Activated CD4-positive, alpha-beta memory T cell treated with anti-CD3 and anti-CD28 coated beads, Interleukin-2, amount 10 ng/mL, durations not matched to agents 7 days and 5 days (primary cell): ENCODE results near the gene AMN1. TPM values are rescaled to one million over a fixed set of nuclear protein-coding genes. Genes with fewer than 3 reads are reported as not detected.
"Not testable (repeated sequence)": the region's sequence is repeated elsewhere in the genome, so short reads cannot be mapped to it uniquely, and the experiment has no call there.

ENCODE experiments used
- CTCF ChIA-PET: fragments of 350-600 bp; sonication (Branson Sonifier 250); formaldehyde crosslinking; loops from one replicate; lab custom pipeline; 2021; ENCODE audit warnings: antibody characterized with exemption, inconsistent platforms; lab: Charles Lee
- POLR2A ChIA-PET: fragments of 350-600 bp; sonication (Branson Sonifier 250); formaldehyde crosslinking; loops from one replicate; lab custom pipeline; 2021; ENCODE audit warnings: antibody characterized with exemption; lab: Charles Lee
- DNase-seq: peaks from one replicate; pipeline ENCODE4 v3.0.0-alpha.2; 2020
- H3K27ac Mint-ChIP-seq: one replicate; pipeline ENCODE4 v1.8.0; 2021; ENCODE audit warnings: mild to moderate bottlenecking, mixed read lengths
- H3K27me3 Mint-ChIP-seq: one replicate; pipeline ENCODE4 v1.8.0; 2021; ENCODE audit warnings: mixed read lengths
- H3K36me3 Mint-ChIP-seq: one replicate; pipeline ENCODE4 v1.8.0; 2021; ENCODE audit warnings: low read depth, mixed read lengths
- H3K4me1 Mint-ChIP-seq: one replicate; pipeline ENCODE4 v1.8.0; 2021; ENCODE audit warnings: mixed read lengths
- H3K4me3 Mint-ChIP-seq: one replicate; pipeline ENCODE4 v1.8.0; 2021; ENCODE audit warnings: mild to moderate bottlenecking, mixed read lengths
- H3K9me3 Mint-ChIP-seq: one replicate; pipeline ENCODE4 v1.8.0; 2021; ENCODE audit warnings: mixed read lengths
- total RNA-seq, 2 experiments: library from RNA; stranded (reverse); gene quantifications; one replicate each; pipeline ENCODE4 v1.2.3, GENCODE V29; 2021

Gene AMN1
- total RNA-seq, 2 experiments from 2014 or later = 3.2 to 4.0 TPM

- CTCF ChIA-PET = interaction anchor here (1.4 kb wide), 1 partner anchor 229 kb away, joined by 5 read pairs; the partner anchor contains the start of gene RESF1
- H3K27ac Mint-ChIP-seq, DNase-seq, H3K27me3 Mint-ChIP-seq, H3K4me3 Mint-ChIP-seq: not testable (repeated sequence)
- Mint-ChIP-seq H3K4me1 (peaks cover 56% of the 10 kb centered on the region), H3K9me3 (peaks cover 13% of the 10 kb centered on the region), H3K36me3 (peaks cover 44% of the 10 kb centered on the region)
- POLR2A ChIA-PET = interaction anchor here (4.1 to 4.4 kb wide), 2 partner anchors 16 to 227 kb away, joined by 29 to 30 read pairs; partner anchors contain the start of gene RESF1
Observed at GRCh38 chr12:31731203-31731602, 2.4 kb upstream of the AMN1 start.

- no peak for DNase-seq
- Mint-ChIP-seq H3K36me3 (peaks cover 40% of the 10 kb centered on the region), H3K9me3 (peaks cover 10% of the 10 kb centered on the region), H3K27ac (peak overlapping the region; percentile 99), H3K4me1 (peaks cover 52% of the 10 kb centered on the region), H3K27me3 (no peaks in the 10 kb centered on the region), H3K4me3 (peak overlapping the region; percentile 95)
- POLR2A ChIA-PET = interaction anchor here (0.8 to 3.1 kb wide), 22 partner anchors 8 to 406 kb away, joined by 3 to 32 read pairs (median 6); partner anchors contain the start of genes ETFBKMT, RESF1 and SINHCAF
- CTCF ChIA-PET = interaction anchor here (0.8 to 1.6 kb wide), 3 partner anchors 32 to 230 kb away, joined by 3 to 8 read pairs (median 4); no protein-coding TSS in a partner anchor
Observed at GRCh38 chr12:31729705-31730104, 884 bp upstream of the AMN1 start.

GRCh38 chr12:31728289-31728916 lies 418 bp downstream of the AMN1 start:
- Mint-ChIP-seq H3K4me3 (peak overlapping the region; percentile 95), H3K27ac (peak overlapping the region; percentile 99), H3K27me3 (no peaks in the 10 kb centered on the region), H3K36me3 (peaks cover 36% of the 10 kb centered on the region), H3K9me3 (peaks cover 6% of the 10 kb centered on the region), H3K4me1 (peaks cover 49% of the 10 kb centered on the region)
- POLR2A ChIA-PET = interaction anchor here (0.7 to 3.1 kb wide), 27 partner anchors 10 to 263 kb away, joined by 3 to 32 read pairs (median 4); partner anchors contain the start of genes ETFBKMT and RESF1
- peak; percentile 45 for DNase-seq
- CTCF ChIA-PET = interaction anchor here (0.8 to 1.6 kb wide), 3 partner anchors 45 to 257 kb away, joined by 3 to 8 read pairs (median 3); no protein-coding TSS in a partner anchor

- DNase-seq = no peak
- Mint-ChIP-seq H3K4me3 (peak overlapping the region; percentile 12), H3K9me3 (peaks cover 6% of the 10 kb centered on the region), H3K27me3 (no peaks in the 10 kb centered on the region), H3K36me3 (peaks cover 34% of the 10 kb centered on the region), H3K4me1 (peaks cover 52% of the 10 kb centered on the region), H3K27ac (peak overlapping the region; percentile 12)
- ChIA-PET CTCF (interaction anchor here (0.8 kb wide), 1 partner anchor 234 kb away, joined by 3 read pairs; no protein-coding TSS in a partner anchor), POLR2A (interaction anchor here (1.5 to 3.1 kb wide), 2 partner anchors 68 to 232 kb away, joined by 3 to 32 read pairs; partner anchors contain the start of genes ETFBKMT and RESF1)
Observed at GRCh38 chr12:31727192-31727591, 1.6 kb downstream of the AMN1 start.

GRCh38 chr12:31726575-31726974 lies 2.2 kb downstream of the AMN1 start:
- Mint-ChIP-seq H3K9me3 (peaks cover 6% of the 10 kb centered on the region), H3K4me1 (peaks cover 53% of the 10 kb centered on the region), H3K36me3 (peaks cover 34% of the 10 kb centered on the region), H3K27ac (no peak overlapping the region), H3K27me3 (no peaks in the 10 kb centered on the region), H3K4me3 (no peak overlapping the region)
- CTCF ChIA-PET = interaction anchor here (0.8 kb wide), 1 partner anchor 235 kb away, joined by 3 read pairs; no protein-coding TSS in a partner anchor
- POLR2A ChIA-PET = interaction anchor here (1.5 kb wide), 1 partner anchor 67 kb away, joined by 3 read pairs; the partner anchor contains the start of gene ETFBKMT
- DNase-seq = no peak

GRCh38 chr12:31724557-31724956 lies 4.3 kb downstream of the AMN1 start:
- no peak overlapping the region for H3K27ac Mint-ChIP-seq
- H3K9me3 Mint-ChIP-seq = peaks cover 5% of the 10 kb centered on the region
- no peak for DNase-seq
- H3K36me3 Mint-ChIP-seq = peaks cover 33% of the 10 kb centered on the region
- H3K27me3 Mint-ChIP-seq = no peaks in the 10 kb centered on the region
- CTCF ChIA-PET = interaction anchor here (1.4 kb wide), 1 partner anchor 172 kb away, joined by 4 read pairs; no protein-coding TSS in a partner anchor
- no peak overlapping the region for H3K4me3 Mint-ChIP-seq
- peaks cover 43% of the 10 kb centered on the region for H3K4me1 Mint-ChIP-seq
- POLR2A ChIA-PET = interaction anchor here (0.7 kb wide), 1 partner anchor 10 kb away, joined by 3 read pairs; no protein-coding TSS in a partner anchor

GRCh38 chr12:31722580-31722979 lies 6.2 kb downstream of the AMN1 start:
- ChIA-PET CTCF (no interaction called here), POLR2A (interaction anchor here (1.7 kb wide), 1 partner anchor 63 kb away, joined by 4 read pairs; the partner anchor contains the start of gene ETFBKMT)
- Mint-ChIP-seq H3K4me3 (no peak overlapping the region), H3K36me3 (peaks cover 43% of the 10 kb centered on the region), H3K4me1 (peaks cover 31% of the 10 kb centered on the region), H3K9me3 (peaks cover 10% of the 10 kb centered on the region), H3K27me3 (no peaks in the 10 kb centered on the region), H3K27ac (no peak overlapping the region)
- DNase-seq = no peak

- H3K27me3 Mint-ChIP-seq, CTCF ChIA-PET, H3K27ac Mint-ChIP-seq, H3K4me3 Mint-ChIP-seq, DNase-seq: not testable (repeated sequence)
- Mint-ChIP-seq H3K36me3 (peaks cover 40% of the 10 kb centered on the region), H3K9me3 (peaks cover 20% of the 10 kb centered on the region), H3K4me1 (peaks cover 22% of the 10 kb centered on the region)
- POLR2A ChIA-PET = interaction anchor here (1.3 kb wide), 1 partner anchor 10 kb away, joined by 4 read pairs; the partner anchor contains the start of gene AMN1
Observed at GRCh38 chr12:31718542-31719198, 10.2 kb downstream of the AMN1 start.

GRCh38 chr12:31716998-31717397 lies 11.8 kb downstream of the AMN1 start:
- H3K27ac Mint-ChIP-seq, DNase-seq, H3K27me3 Mint-ChIP-seq, H3K4me1 Mint-ChIP-seq, H3K4me3 Mint-ChIP-seq, POLR2A ChIA-PET, CTCF ChIA-PET: not testable (repeated sequence)
- Mint-ChIP-seq H3K36me3 (peaks cover 35% of the 10 kb centered on the region), H3K9me3 (peaks cover 20% of the 10 kb centered on the region)

GRCh38 chr12:31715283-31715825 lies 13.5 kb downstream of the AMN1 start:
- POLR2A ChIA-PET = interaction anchor here (1.8 kb wide), 1 partner anchor 13 kb away, joined by 6 read pairs; the partner anchor contains the start of gene AMN1
- Mint-ChIP-seq H3K4me1 (no peaks in the 10 kb centered on the region), H3K27me3 (no peaks in the 10 kb centered on the region), H3K27ac (no peak overlapping the region), H3K36me3 (peaks cover 24% of the 10 kb centered on the region), H3K4me3 (no peak overlapping the region), H3K9me3 (peaks cover 20% of the 10 kb centered on the region)
- CTCF ChIA-PET = interaction anchor here (0.6 to 1.2 kb wide), 3 partner anchors 62 to 311 kb away, joined by 3 to 4 read pairs (median 3); no protein-coding TSS in a partner anchor
- DNase-seq = no peak

- DNase-seq = no peak
- ChIA-PET POLR2A (interaction anchor here (1.8 kb wide), 1 partner anchor 14 kb away, joined by 6 read pairs; the partner anchor contains the start of gene AMN1), CTCF (interaction anchor here (0.6 to 1.2 kb wide), 3 partner anchors 61 to 312 kb away, joined by 3 to 4 read pairs (median 3); no protein-coding TSS in a partner anchor)
- H3K9me3 Mint-ChIP-seq = peaks cover 24% of the 10 kb centered on the region
- H3K4me1 Mint-ChIP-seq = no peaks in the 10 kb centered on the region
- H3K4me3 Mint-ChIP-seq = no peak overlapping the region
- no peak overlapping the region for H3K27ac Mint-ChIP-seq
- H3K36me3 Mint-ChIP-seq = peaks cover 26% of the 10 kb centered on the region
- H3K27me3 Mint-ChIP-seq = no peaks in the 10 kb centered on the region
Observed at GRCh38 chr12:31714406-31715271, 14.2 kb downstream of the AMN1 start.
